Activated naive CD4-positive, alpha-beta T cell treated with anti-CD3 and anti-CD28 coated beads, Interleukin-2, amount 10 ng/mL, durations not matched to agents 7 days and 5 days (primary cell): ENCODE results near the gene EEF2KMT.
"Not testable (repeated sequence)": the region's sequence is repeated elsewhere in the genome, so short reads cannot be mapped to it uniquely, and the experiment has no call there.

Experiments
- CTCF ChIA-PET: fragments of 350-600 bp; sonication (Branson Sonifier 250); formaldehyde crosslinking; loops from one replicate; lab custom pipeline; 2021; ENCODE audit warnings: antibody characterized with exemption; lab: Charles Lee
- DNase-seq: peaks from one replicate; pipeline ENCODE4 v3.0.0-alpha.2; 2020
- H3K27ac Mint-ChIP-seq: one replicate; pipeline ENCODE4 v1.8.0; 2021; ENCODE audit warnings: mild to moderate bottlenecking, moderate library complexity, mixed read lengths
- H3K27me3 Mint-ChIP-seq: one replicate; pipeline ENCODE4 v1.8.0; 2021; ENCODE audit warnings: mild to moderate bottlenecking, mixed read lengths
- H3K36me3 Mint-ChIP-seq: one replicate; pipeline ENCODE4 v1.8.0; 2021; ENCODE audit warnings: mixed read lengths
- H3K4me1 Mint-ChIP-seq: one replicate; pipeline ENCODE4 v1.8.0; 2021; ENCODE audit warnings: mixed read lengths
- H3K4me3 Mint-ChIP-seq: one replicate; pipeline ENCODE4 v1.8.0; 2021; ENCODE audit warnings: mild to moderate bottlenecking, moderate library complexity, mixed read lengths
- H3K9me3 Mint-ChIP-seq: one replicate; pipeline ENCODE4 v1.8.0; 2021; ENCODE audit warnings: mixed read lengths

The EEF2KMT gene

DNA sequence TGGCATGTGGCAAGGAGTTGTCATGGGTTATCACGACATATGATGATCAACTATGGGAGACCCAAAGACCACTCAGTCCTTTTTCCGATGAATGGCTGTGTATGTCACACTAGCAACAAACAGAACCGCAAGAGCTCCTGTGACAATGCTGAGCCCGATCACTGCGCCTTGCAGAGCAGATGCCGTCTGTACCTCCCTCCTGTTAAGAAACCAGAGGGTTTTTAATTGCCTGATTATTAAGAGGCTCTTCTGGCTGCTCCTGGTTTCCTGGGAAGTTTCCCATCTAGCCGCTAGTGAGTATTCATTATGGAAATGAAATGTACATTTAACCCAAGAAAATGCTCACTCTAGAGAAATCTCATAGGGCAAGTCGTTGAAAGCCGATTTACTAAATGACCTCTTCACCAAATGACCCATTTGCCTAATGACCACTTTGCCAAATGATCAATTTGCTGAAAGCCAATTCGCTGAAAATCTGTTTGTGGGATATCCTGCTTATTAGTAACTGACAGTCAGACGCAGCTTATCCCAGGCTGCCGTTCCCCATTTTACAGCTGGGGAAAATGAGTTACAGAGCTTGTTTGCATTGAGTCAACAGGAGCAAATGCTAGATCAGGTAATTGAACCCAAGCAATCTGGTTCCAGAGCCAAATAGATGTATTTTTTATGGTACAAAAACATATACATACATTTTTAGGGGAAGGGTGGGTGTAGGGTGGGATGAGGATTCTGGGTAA lies 5.9 kb upstream of the EEF2KMT start:
- H3K9me3 Mint-ChIP-seq, H3K27ac Mint-ChIP-seq, CTCF ChIA-PET, H3K36me3 Mint-ChIP-seq, DNase-seq, H3K4me1 Mint-ChIP-seq, H3K4me3 Mint-ChIP-seq: not testable (repeated sequence)
- H3K27me3 Mint-ChIP-seq = peaks cover 29% of the 10 kb centered on the region

DNA sequence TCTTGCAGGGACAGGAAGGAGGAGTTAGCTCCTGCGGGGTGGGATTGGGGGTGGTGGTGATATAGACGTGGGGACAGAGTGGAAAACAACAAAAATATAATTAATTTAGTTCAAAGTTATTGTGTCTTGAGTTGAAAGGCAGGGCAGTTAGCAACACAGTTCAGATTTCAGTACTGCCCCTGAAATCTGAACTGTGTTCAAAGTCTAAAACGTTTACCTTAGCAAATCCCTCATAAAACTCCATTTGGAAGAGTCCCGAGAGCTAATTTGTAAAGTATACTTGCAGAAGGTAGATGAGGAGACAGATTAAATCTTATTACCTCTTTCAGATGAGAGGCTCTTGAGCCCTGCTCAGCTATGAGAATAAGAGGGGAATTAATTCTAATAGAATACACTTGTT lies 1.6 kb upstream of the EEF2KMT start:
- peaks cover 24% of the 10 kb centered on the region for H3K4me1 Mint-ChIP-seq
- H3K4me3 Mint-ChIP-seq = peak overlapping the region; percentile 72
- H3K27me3 Mint-ChIP-seq = peaks cover 29% of the 10 kb centered on the region
- H3K36me3 Mint-ChIP-seq, DNase-seq, H3K9me3 Mint-ChIP-seq, CTCF ChIA-PET, H3K27ac Mint-ChIP-seq: not testable (repeated sequence)

DNA sequence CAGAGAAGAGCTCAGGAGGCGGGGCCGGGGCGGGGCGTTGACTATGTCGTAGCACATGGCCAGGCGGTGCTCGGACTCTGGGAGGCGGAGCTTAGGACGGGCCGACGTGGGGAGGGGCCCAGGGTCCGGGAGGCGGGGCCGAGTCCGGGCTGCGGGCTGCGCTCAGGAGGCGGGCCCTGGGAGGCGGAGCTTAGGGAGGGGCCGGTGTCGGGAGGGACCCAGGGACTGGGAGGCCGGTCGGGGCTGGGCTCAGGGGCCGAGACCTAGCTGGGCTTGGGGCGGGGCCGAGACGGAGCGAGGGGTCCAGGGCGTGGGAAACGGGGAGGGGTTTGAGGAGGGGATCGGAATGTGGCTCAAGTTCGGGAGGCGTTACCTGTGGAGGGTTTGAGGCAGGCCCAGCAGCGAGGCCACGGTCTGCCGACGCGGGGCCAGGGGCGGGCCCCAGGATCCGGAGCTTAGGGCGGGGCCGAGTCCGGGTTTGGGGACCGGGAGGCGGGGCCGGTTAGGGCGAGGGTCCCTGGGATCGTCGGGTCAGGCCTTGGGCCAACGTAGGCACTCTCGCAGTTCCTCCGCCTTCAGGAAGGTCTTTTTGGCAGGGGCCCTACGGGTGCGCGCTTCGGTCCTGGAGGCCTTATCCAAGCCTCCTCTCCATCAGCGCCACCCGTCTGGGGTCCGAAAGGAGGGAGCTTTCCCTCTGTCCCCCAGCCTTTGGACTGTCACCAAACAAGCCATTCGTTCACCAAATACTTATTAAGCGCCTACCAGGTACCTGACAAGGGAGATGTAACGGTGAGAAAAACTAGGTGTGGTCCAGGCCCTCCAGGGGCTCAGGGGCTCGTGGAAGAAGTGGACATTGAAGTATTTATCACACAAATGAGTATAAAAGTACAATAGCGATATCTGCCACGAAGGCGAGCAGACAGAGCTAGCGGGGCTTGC lies 895 bp upstream of the EEF2KMT start:
- Mint-ChIP-seq H3K27me3 (peaks cover 29% of the 10 kb centered on the region), H3K27ac (peak overlapping the region; percentile 97), H3K4me1 (peaks cover 24% of the 10 kb centered on the region), H3K4me3 (peak overlapping the region; percentile 88)
- peak; percentile 82 for DNase-seq
- H3K36me3 Mint-ChIP-seq, H3K9me3 Mint-ChIP-seq, CTCF ChIA-PET: not testable (repeated sequence)

DNA sequence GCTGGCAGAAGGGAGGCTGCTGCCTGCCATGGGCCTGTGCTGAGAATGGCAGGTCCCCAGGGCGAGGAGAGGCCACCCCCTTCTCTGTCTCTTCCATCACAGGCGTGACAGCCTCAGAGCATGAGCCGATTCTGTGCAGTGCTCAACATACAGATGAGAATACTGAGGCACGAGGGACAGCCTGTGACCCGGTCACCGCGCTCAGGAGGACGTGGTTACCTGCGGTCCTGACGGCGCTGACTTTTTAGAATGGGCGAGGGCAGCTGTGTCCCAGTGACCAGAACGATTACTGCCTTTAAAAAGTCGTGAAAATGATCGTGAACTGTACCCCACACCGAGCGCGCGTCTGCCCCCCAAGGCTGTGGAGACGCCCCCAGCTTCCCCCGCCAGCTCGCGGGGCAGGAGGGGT lies 530 bp downstream of the EEF2KMT start:
- peak overlapping the region; percentile 91 for H3K27ac Mint-ChIP-seq
- peak; percentile 49 for DNase-seq

DNA sequence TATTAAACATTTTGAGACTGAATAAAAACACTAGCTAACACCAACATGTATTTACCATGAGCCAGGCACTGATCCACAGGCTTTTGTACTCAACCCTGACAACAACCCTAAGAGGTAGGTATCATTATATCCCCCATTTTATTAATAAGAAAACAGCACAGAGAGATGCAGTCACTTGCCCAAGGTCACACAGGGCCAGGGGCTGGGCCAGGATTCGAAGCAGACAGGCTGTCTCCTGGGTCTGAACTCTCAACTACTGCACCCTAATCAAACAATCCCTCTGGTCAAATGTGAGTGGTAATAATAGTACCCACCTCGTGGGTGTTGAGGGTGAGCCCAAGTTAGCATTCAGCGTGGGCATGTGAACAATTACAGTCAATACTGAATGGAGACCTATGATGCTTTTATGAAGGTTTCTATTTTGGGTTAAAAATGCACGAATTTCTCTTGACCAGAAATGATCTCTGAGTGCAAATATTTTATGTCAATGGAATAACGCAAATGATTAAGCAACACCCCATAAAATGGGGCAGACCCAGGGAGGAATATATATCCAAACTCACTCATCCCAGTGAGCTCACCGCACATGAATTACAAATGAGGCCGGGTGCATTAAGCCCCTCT lies 1.0 kb downstream of the EEF2KMT start:
- Mint-ChIP-seq H3K4me3 (peak overlapping the region; percentile 88), H3K27ac (peak overlapping the region; percentile 91), H3K27me3 (peaks cover 22% of the 10 kb centered on the region), H3K4me1 (peaks cover 29% of the 10 kb centered on the region)
- H3K36me3 Mint-ChIP-seq, CTCF ChIA-PET, H3K9me3 Mint-ChIP-seq, DNase-seq: not testable (repeated sequence)

More for the DNA sequence above, 530 bp downstream of the EEF2KMT start:
- H3K36me3 Mint-ChIP-seq, H3K9me3 Mint-ChIP-seq, CTCF ChIA-PET: not testable (repeated sequence)
- peaks cover 24% of the 10 kb centered on the region for H3K27me3 Mint-ChIP-seq
- H3K4me1 Mint-ChIP-seq = peaks cover 27% of the 10 kb centered on the region
- H3K4me3 Mint-ChIP-seq = peak overlapping the region; percentile 88

DNA sequence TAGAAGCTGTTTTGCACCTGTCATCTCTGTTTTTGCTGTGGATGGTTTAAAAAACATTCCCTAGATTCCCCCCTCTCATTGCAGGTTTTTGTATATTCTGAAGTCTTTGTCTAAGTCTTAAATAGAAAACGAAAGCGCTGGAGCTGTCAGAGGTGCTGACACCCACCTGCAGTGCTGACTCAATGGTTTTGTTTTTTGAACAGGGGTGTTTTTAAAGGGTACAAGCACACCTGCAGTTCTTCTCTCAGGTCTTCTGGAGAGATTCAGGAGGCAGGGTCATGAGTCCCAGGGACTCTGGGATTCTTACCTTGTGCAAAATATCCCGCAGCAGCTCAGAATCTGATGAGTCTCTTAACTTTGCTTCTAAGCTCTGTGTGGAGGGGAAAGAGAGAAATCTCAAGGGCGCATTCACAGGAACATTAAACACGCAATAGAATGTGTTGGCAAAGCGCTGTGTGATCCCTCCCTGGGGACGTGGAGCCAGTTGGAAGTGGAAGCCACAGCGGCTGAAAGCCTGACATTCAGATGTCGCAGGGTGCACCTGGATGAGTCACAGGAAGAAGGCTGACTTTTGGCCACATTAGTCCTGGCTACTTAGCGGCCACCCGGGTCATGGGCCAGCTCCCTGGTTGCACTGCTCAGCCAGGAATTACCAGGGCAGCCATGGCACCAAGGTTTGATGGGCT lies 2.3 kb downstream of the EEF2KMT start:
- DNase-seq, H3K9me3 Mint-ChIP-seq, CTCF ChIA-PET, H3K4me3 Mint-ChIP-seq, H3K36me3 Mint-ChIP-seq: not testable (repeated sequence)
- peak overlapping the region; percentile 79 for H3K27ac Mint-ChIP-seq
- H3K4me1 Mint-ChIP-seq = peaks cover 29% of the 10 kb centered on the region
- H3K27me3 Mint-ChIP-seq = peaks cover 12% of the 10 kb centered on the region

DNA sequence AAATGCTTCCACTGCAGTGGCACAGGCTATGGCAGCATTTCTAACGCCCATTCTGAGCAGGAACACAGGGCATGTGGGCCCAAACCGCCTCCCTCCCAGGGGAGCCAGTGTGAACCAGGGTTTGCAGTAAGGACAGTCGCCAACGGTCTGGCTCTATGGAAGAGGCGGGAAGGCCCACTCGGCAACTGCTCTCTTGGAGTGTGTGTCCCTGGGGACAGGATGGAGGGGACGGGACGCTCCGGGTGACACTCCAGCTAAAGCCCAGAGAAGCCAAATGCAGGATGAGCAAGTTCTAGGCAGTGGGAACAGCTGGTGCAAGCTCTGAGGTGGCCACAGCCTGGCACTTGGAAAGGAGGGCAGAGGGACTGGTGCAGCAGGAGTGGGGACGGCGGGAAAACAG lies 3.8 kb downstream of the EEF2KMT start:
- peaks cover 27% of the 10 kb centered on the region for H3K4me1 Mint-ChIP-seq
- H3K9me3 Mint-ChIP-seq, H3K36me3 Mint-ChIP-seq, H3K27ac Mint-ChIP-seq, H3K27me3 Mint-ChIP-seq, H3K4me3 Mint-ChIP-seq, DNase-seq, CTCF ChIA-PET: not testable (repeated sequence)

DNA sequence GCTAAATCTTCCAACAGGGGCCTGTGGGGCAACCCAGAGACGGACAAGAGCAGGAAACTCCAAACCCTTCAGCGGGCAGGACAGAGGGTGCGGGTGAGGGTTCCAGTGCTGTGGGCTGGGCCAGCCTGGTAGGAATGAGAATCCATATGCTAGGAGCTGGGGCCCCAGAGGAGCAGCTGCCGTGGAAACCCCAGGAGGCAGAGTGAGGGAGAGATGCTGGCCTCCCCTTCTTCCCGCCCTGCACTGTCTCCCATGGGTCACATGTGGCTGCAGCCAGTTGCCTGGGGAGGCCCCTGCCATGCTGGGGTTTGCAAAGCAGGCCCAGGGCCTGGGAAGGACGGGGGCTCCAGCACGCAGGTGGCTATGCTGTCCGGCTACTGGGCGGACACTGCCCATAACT lies 4.5 kb downstream of the EEF2KMT start:
- H3K27ac Mint-ChIP-seq = not testable (repeated sequence)
- CTCF ChIA-PET = interaction anchor here (0.6 to 2.2 kb wide), 4 partner anchors 12 to 271 kb away, joined by 3 to 15 read pairs (median 3); no protein-coding TSS in a partner anchor
- H3K4me1 Mint-ChIP-seq = peaks cover 25% of the 10 kb centered on the region

DNA sequence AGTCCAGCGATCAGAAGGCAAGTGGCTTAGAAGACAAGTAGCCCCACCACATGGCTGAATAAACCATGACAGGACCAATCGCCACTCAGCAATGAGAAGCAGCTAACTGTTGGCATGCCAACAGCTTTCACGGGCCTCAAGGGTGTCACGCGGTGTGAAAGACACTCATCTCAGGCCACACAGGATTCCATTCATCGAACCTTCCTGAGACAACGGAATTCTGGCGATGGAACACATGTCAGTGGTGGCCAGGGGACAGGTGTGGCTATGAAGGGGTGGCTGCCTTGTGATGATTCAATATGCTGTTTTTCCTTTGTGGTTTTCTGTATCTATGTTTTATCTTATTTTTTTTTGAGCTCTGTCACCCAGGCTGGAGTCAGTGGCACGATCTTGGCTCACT lies 7.0 kb downstream of the EEF2KMT start:
- H3K9me3 Mint-ChIP-seq, CTCF ChIA-PET, H3K27ac Mint-ChIP-seq, H3K27me3 Mint-ChIP-seq, DNase-seq, H3K36me3 Mint-ChIP-seq, H3K4me3 Mint-ChIP-seq: not testable (repeated sequence)
- peaks cover 11% of the 10 kb centered on the region for H3K4me1 Mint-ChIP-seq

More for the DNA sequence above, 4.5 kb downstream of the EEF2KMT start:
- not testable (repeated sequence) for H3K4me3 Mint-ChIP-seq, H3K36me3 Mint-ChIP-seq, DNase-seq, H3K9me3 Mint-ChIP-seq, H3K27me3 Mint-ChIP-seq

DNA sequence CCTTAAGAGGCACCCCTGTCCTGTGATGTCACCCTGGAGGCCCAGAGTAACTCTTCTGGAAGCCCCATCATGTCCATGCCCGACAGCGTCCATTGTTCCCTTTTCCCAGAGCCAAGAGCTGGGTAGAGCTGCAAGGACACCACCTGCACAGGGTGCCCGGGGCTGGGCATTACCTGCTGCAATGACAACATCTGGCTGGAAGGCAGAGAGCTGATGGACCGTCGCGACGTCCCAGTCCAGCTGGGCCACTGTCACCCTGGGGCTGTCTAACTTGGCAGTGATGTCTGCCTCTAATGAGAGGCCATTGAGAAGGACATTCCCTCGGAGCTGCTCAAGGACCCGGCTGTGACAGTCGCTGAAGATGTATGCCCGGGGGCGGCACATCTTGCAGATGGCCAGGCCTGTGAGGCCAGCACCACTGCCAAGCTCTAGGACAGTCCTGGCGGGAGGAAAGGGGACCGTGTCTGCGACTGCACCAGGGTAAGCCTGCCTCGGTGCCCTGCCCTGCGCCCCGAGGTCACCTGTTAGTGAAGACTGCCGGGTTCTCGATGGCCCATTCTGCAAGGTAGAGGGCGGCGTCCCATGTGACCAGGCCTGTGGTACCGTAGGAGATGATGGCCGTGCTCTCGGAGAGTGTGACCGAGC lies 7.6 kb downstream of the EEF2KMT start:
- H3K27ac Mint-ChIP-seq, DNase-seq, H3K9me3 Mint-ChIP-seq, H3K27me3 Mint-ChIP-seq, H3K4me3 Mint-ChIP-seq, H3K4me1 Mint-ChIP-seq, CTCF ChIA-PET, H3K36me3 Mint-ChIP-seq: not testable (repeated sequence)

DNA sequence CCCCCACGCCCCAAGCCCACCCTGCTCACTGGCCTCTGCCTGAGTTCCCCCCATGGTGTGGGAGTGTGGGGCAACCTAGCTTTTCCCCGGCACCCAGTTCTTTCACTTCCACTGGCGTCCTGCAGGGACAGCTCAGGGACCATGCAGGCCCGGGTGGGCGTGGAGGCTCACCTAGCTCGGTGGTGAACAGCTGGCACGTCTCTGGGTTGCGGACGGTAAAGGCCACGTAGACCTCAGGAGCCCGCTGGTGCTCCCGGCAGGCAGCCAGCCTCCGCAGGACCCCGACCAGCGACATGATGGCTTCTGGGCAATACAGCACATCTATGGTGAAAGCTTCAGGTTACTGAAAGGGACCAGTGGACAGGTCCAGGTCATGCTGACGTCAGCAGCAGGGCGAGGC lies 8.7 kb downstream of the EEF2KMT start:
- H3K9me3 Mint-ChIP-seq, CTCF ChIA-PET, H3K27ac Mint-ChIP-seq, H3K4me3 Mint-ChIP-seq, H3K4me1 Mint-ChIP-seq, H3K27me3 Mint-ChIP-seq, DNase-seq: not testable (repeated sequence)
- H3K36me3 Mint-ChIP-seq = peaks cover 16% of the 10 kb centered on the region

DNA sequence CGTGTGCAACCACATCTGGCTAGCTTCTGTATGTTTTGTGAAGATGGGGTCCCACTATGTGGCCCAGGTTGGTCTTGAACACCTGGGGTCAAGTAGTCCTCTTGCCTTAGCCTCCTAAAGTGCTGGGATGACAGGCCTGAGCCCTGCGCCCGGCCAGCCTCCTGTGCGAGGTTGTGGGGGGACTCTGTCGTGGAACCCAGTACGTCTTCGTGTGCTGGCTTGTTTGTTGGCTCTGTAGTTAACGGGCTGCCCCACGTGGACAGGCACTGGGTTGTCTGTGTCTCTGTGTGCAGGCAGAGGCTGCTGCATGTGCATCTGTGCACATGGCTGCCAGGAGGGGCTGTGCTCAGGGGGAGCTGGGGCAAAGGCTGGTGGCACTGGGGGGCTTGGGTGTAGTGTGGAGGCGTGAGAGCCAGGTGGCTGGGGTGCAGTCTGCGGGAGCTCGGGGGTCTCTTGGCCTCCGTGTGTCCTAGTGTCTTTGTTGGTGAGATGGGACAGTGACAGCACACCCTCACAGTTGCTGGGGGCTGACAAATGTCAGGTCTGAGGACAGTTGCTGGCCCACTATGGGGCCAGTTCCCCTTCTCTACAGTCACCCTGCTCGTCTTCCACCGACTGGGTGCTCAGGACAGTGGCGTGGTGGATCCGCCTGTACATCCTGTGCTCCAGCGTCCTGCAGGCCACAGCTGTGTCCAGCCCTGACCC lies 9.4 kb downstream of the EEF2KMT start:
- H3K4me1 Mint-ChIP-seq, H3K27me3 Mint-ChIP-seq, DNase-seq, CTCF ChIA-PET, H3K4me3 Mint-ChIP-seq, H3K9me3 Mint-ChIP-seq: not testable (repeated sequence)
- Mint-ChIP-seq H3K36me3 (peaks cover 19% of the 10 kb centered on the region), H3K27ac (peak overlapping the region; percentile 71)

DNA sequence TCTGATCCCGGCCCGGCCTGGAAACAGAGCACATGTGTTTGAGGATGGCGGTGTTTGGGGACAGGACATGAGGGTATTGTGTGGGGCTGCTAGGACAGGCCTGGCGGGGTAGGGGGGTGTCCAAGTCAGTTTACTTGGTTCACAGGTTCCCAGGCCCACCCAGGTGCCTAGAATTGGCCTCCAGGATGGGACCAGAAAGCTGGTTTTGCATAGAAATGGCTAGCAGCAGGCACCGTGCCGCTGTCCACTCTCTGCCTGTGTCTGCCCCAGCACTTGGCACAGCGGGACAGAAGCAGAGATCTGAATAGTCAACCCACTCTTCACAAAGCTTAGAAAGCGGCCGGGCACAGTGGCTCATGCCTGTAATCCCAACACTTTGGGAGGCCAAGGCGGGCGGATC lies 11.9 kb downstream of the EEF2KMT start:
- peaks cover 16% of the 10 kb centered on the region for H3K36me3 Mint-ChIP-seq
- not testable (repeated sequence) for H3K4me1 Mint-ChIP-seq, H3K9me3 Mint-ChIP-seq, DNase-seq, H3K4me3 Mint-ChIP-seq, H3K27ac Mint-ChIP-seq, H3K27me3 Mint-ChIP-seq
- CTCF ChIA-PET = interaction anchor here (1.3 kb wide), 1 partner anchor 10 kb away, joined by 3 read pairs; no protein-coding TSS in a partner anchor
